GM23338 (cell line): ENCODE data around the gene ABCD3. TPM values are rescaled to one million over a fixed set of nuclear protein-coding genes. Genes with fewer than 3 reads are reported as not detected.
"Not testable (repeated sequence)": the region's sequence is repeated elsewhere in the genome, so short reads cannot be mapped to it uniquely, and the experiment has no call there.

ENCODE experiments used
- ATAC-seq: fragments of 200-7000 bp; cut with Tn5 transposase; 3 replicates; pipeline ENCODE4 v1.9.1; 2020
- DNase-seq: peaks from one replicate; pipeline ENCODE4 v3.0.0-alpha.2; 2015; ENCODE audit warnings: low spot score
- H2AFZ ChIP-seq: fragments of 200-600 bp; sonication (generic); 2 replicates; pipeline ENCODE4 v1.8.0; 2016; ENCODE audit warnings: antibody characterized with exemption, mild to moderate bottlenecking, moderate library complexity
- H3F3A ChIP-seq: fragments of 200-600 bp; sonication (generic); replicated peaks from 2 replicates; pipeline ENCODE4 v1.8.0; 2017; ENCODE audit warnings: antibody characterized with exemption, mixed run types, low read depth
- H3K27ac ChIP-seq: fragments of 200-600 bp; sonication (generic); 2 replicates; pipeline ENCODE4 v1.6.1; 2016; ENCODE audit warnings: low read depth
- H3K27me3 ChIP-seq: fragments of 200-600 bp; sonication (generic); 2 replicates; pipeline ENCODE4 v1.8.0; 2016; ENCODE audit warnings: mild to moderate bottlenecking, mixed run types, moderate library complexity; ENCODE audit not compliant: insufficient read depth
- H3K36me3 ChIP-seq: fragments of 200-600 bp; sonication (generic); 2 replicates; pipeline ENCODE4 v1.8.0; 2016; ENCODE audit warnings: mild to moderate bottlenecking; ENCODE audit not compliant: insufficient read depth
- H3K4me1 ChIP-seq: fragments of 200-600 bp; sonication (generic); 2 replicates; pipeline ENCODE4 v1.8.0; 2016; ENCODE audit warnings: mild to moderate bottlenecking, moderate library complexity; ENCODE audit not compliant: insufficient read depth
- H3K4me2 ChIP-seq: fragments of 200-600 bp; sonication (generic); 2 replicates; pipeline ENCODE4 v1.7.1; 2017; ENCODE audit warnings: mixed run types
- H3K4me3 ChIP-seq: fragments of 200-600 bp; sonication (generic); 2 replicates; pipeline ENCODE4 v1.6.1; 2016; ENCODE audit warnings: mixed run types
- H3K79me2 ChIP-seq: fragments of 200-600 bp; sonication (generic); replicated peaks from 2 replicates; pipeline ENCODE4 v1.8.0; 2017; ENCODE audit warnings: mild to moderate bottlenecking; ENCODE audit not compliant: insufficient read depth
- H3K9me2 ChIP-seq: fragments of 200-600 bp; sonication (generic); 2 replicates; pipeline ENCODE4 v1.8.0; 2017; ENCODE audit not compliant: insufficient read depth
- H4K20me1 ChIP-seq: fragments of 200-600 bp; sonication (generic); replicated peaks from 2 replicates; pipeline ENCODE4 v1.8.0; 2017; ENCODE audit warnings: mild to moderate bottlenecking; ENCODE audit not compliant: insufficient read depth
- H3K27ac Mint-ChIP-seq: 2 replicates; pipeline ENCODE4 v1.8.0; 2020; ENCODE audit warnings: inconsistent platforms, mild to moderate bottlenecking, moderate library complexity, mixed read lengths
- H3K27me3 Mint-ChIP-seq: 3 replicates; pipeline ENCODE4 v1.8.0; 2022; ENCODE audit warnings: low read depth, mild to moderate bottlenecking, moderate library complexity, mixed read lengths, inconsistent platforms; ENCODE audit not compliant: insufficient read depth, poor library complexity
- H3K36me3 Mint-ChIP-seq: 3 replicates; pipeline ENCODE4 v1.8.0; 2021; ENCODE audit warnings: low read depth, mild to moderate bottlenecking, inconsistent platforms, moderate library complexity, mixed read lengths
- H3K4me1 Mint-ChIP-seq: 3 replicates; pipeline ENCODE4 v1.8.0; 2020; ENCODE audit warnings: mild to moderate bottlenecking, inconsistent platforms, mixed read lengths
- H3K4me3 Mint-ChIP-seq: 3 replicates; pipeline ENCODE4 v1.8.0; 2021; ENCODE audit warnings: moderate library complexity, mild to moderate bottlenecking, inconsistent platforms, mixed read lengths
- H3K9me3 Mint-ChIP-seq: 3 replicates; pipeline ENCODE4 v1.8.0; 2020; ENCODE audit warnings: moderate library complexity, mild to moderate bottlenecking, inconsistent platforms, mixed read lengths
- CTCF ChIP-seq, 2 experiments: fragments of 200-600 bp in 1 of 2; sonication (generic) in 1 of 2; conservative IDR thresholded peaks; 2 replicates each; pipeline versions ENCODE4 v1.5.1 to v1.6.1; 2016 to 2017; ENCODE audit warnings: antibody characterized with exemption in 2 of 2, low read depth in 2 of 2, mild to moderate bottlenecking in 2 of 2, moderate library complexity in 1 of 2
- EZH2phosphoT487 ChIP-seq: fragments of 200-600 bp; sonication (generic); IDR thresholded peaks from one replicate; pipeline ENCODE4 v1.8.1; 2018; ENCODE audit warnings: antibody characterized with exemption; ENCODE audit not compliant: unreplicated experiment
- polyA plus RNA-seq: library from polyadenylated mRNA; unstranded; fragments of >200 nt; fragmentation: Nextera tagmentation; extraction: Ambion mirVana; gene quantifications from 2 replicates; pipeline ENCODE4 v1.2.1, GENCODE V29; 2016
- total RNA-seq: library from RNA; depleted of rRNA; stranded (reverse); fragments of >200 nt; shearing (Covaris generic); gene quantifications from 2 replicates; pipeline ENCODE4 v1.2.3, GENCODE V29; 2014

The ABCD3 gene
- total and polyA plus RNA-seq, 2 experiments from 2014 or later, result 12.3 to 24.0 TPM

GRCh38 chr1:94440088-94440487 lies 21.9 kb downstream of the ABCD3 start:
- H3F3A ChIP-seq, result no peaks in the 10 kb centered on the region
- ATAC-seq, result no peak
- H3K4me1 ChIP-seq, result no peaks in the 10 kb centered on the region
- no peak overlapping the region for H3K4me2 ChIP-seq
- H3K79me2 ChIP-seq, result peaks cover 95% of the 10 kb centered on the region
- Mint-ChIP-seq H3K9me3 (peaks cover 46% of the 10 kb centered on the region), H3K4me3 (no peak overlapping the region), H3K4me1 (no peaks in the 10 kb centered on the region), H3K36me3 (peaks cover 44% of the 10 kb centered on the region), H3K27me3 (no peaks in the 10 kb centered on the region), H3K27ac (no peak overlapping the region)
- no peak overlapping the region for H3K4me3 ChIP-seq
- H2AFZ ChIP-seq, result no peak overlapping the region
- TF ChIP-seq CTCF (conservative IDR thresholded peaks at IDR 0.05; ENCODE audit: low read depth in 2 of 2) (peak in 1 of 2 experiments; percentile 48; a peak in 2 of 4 replicates), EZH2phosphoT487 (no peak)
- H3K27ac ChIP-seq, result no peak overlapping the region
- DNase-seq, result no peak
- peaks cover 12% of the 10 kb centered on the region; the same call in 1 of the 2 replicates for H3K36me3 ChIP-seq
- no peaks in the 10 kb centered on the region; the same call in 1 of the 2 replicates for H4K20me1 ChIP-seq
- H3K9me2 ChIP-seq, result no peaks in the 10 kb centered on the region
- H3K27me3 ChIP-seq, result no peaks in the 10 kb centered on the region

- not testable (repeated sequence) for H3K4me3 Mint-ChIP-seq, H3K27ac ChIP-seq, H3K27ac Mint-ChIP-seq, ATAC-seq, H3K27me3 Mint-ChIP-seq, H4K20me1 ChIP-seq, DNase-seq, H3K27me3 ChIP-seq, H3F3A ChIP-seq, H3K9me2 ChIP-seq, H3K4me2 ChIP-seq, H3K4me3 ChIP-seq, H2AFZ ChIP-seq, H3K4me1 Mint-ChIP-seq, H3K4me1 ChIP-seq
- H3K9me3 Mint-ChIP-seq, result peaks cover 61% of the 10 kb centered on the region
- peaks cover 76% of the 10 kb centered on the region for H3K79me2 ChIP-seq
- H3K36me3 Mint-ChIP-seq, result peaks cover 55% of the 10 kb centered on the region
- H3K36me3 ChIP-seq, result peaks cover 14% of the 10 kb centered on the region; the same call in 1 of the 2 replicates
Measured at GRCh38 chr1:94443067-94443466, 24.9 kb downstream of the ABCD3 start.

- H3F3A ChIP-seq, H3K4me3 ChIP-seq, H3K4me3 Mint-ChIP-seq, H4K20me1 ChIP-seq, DNase-seq, ATAC-seq, H3K9me2 ChIP-seq, H3K4me1 Mint-ChIP-seq, H3K27me3 ChIP-seq, H3K4me2 ChIP-seq, H3K27me3 Mint-ChIP-seq, H2AFZ ChIP-seq, H3K4me1 ChIP-seq, H3K27ac Mint-ChIP-seq, H3K27ac ChIP-seq: not testable (repeated sequence)
- peaks cover 78% of the 10 kb centered on the region for H3K9me3 Mint-ChIP-seq
- peaks cover 68% of the 10 kb centered on the region for H3K36me3 Mint-ChIP-seq
- Histone ChIP-seq H3K79me2 (peaks cover 60% of the 10 kb centered on the region), H3K36me3 (peaks cover 21% of the 10 kb centered on the region)
Measured at GRCh38 chr1:94444819-94445218, 26.6 kb downstream of the ABCD3 start.

GRCh38 chr1:94445733-94446132 lies 27.5 kb downstream of the ABCD3 start:
- peaks cover 77% of the 10 kb centered on the region for H3K36me3 Mint-ChIP-seq
- H4K20me1 ChIP-seq, H3K4me2 ChIP-seq, H3K27me3 Mint-ChIP-seq, H3K27ac ChIP-seq, ATAC-seq, H3K9me2 ChIP-seq, H3K27me3 ChIP-seq, H3K4me3 Mint-ChIP-seq, H3K4me1 ChIP-seq, H3K4me3 ChIP-seq, H2AFZ ChIP-seq, DNase-seq, H3K27ac Mint-ChIP-seq, H3F3A ChIP-seq, H3K4me1 Mint-ChIP-seq: not testable (repeated sequence)
- peaks cover 28% of the 10 kb centered on the region for H3K36me3 ChIP-seq
- H3K9me3 Mint-ChIP-seq, result peaks cover 88% of the 10 kb centered on the region
- peaks cover 51% of the 10 kb centered on the region for H3K79me2 ChIP-seq

- peaks cover 82% of the 10 kb centered on the region for H3K36me3 Mint-ChIP-seq
- H4K20me1 ChIP-seq, ATAC-seq, H3K27ac Mint-ChIP-seq, H3K4me2 ChIP-seq, H3K4me3 Mint-ChIP-seq, H2AFZ ChIP-seq, H3K9me2 ChIP-seq, H3K4me3 ChIP-seq, H3K27me3 ChIP-seq, H3K27me3 Mint-ChIP-seq, DNase-seq, H3F3A ChIP-seq, H3K27ac ChIP-seq, H3K4me1 ChIP-seq, H3K4me1 Mint-ChIP-seq: not testable (repeated sequence)
- Histone ChIP-seq H3K36me3 (peaks cover 30% of the 10 kb centered on the region), H3K79me2 (peaks cover 48% of the 10 kb centered on the region)
- peaks cover 92% of the 10 kb centered on the region for H3K9me3 Mint-ChIP-seq
Measured at GRCh38 chr1:94446177-94446576, 28.0 kb downstream of the ABCD3 start.

- H3K27ac Mint-ChIP-seq, H3K4me3 ChIP-seq: not testable (repeated sequence)
- peaks cover 40% of the 10 kb centered on the region for H3K36me3 ChIP-seq
Measured at GRCh38 chr1:94448741-94449140, 30.6 kb downstream of the ABCD3 start.

More at GRCh38 chr1:94448741-94449140, 30.6 kb downstream of the ABCD3 start:
- H3K79me2 ChIP-seq, result peaks cover 22% of the 10 kb centered on the region
- not testable (repeated sequence) for H3K4me1 ChIP-seq, DNase-seq, H3K27me3 Mint-ChIP-seq, H3K4me1 Mint-ChIP-seq, H3K27ac ChIP-seq, H3K4me2 ChIP-seq, H2AFZ ChIP-seq, H3K27me3 ChIP-seq, H3K9me2 ChIP-seq, ATAC-seq, H3K4me3 Mint-ChIP-seq, H3F3A ChIP-seq, H4K20me1 ChIP-seq
- peaks cover 90% of the 10 kb centered on the region for H3K36me3 Mint-ChIP-seq
- H3K9me3 Mint-ChIP-seq, result peaks cover 91% of the 10 kb centered on the region
